ENCODE measurements around the gene SHF.
A peak's percentile ranks its signal among the peaks of the same experiment; 100 is the strongest.
"Not testable (repeated sequence)": the region's sequence is repeated elsewhere in the genome, so short reads cannot be mapped to it uniquely, and the experiment has no call there.

Gene SHF

GRCh38 chr15:45143946-45144345 is 43.8 kb downstream of the SHF start:
- no peak for DNase-seq (ENCODE audit: low spot score)

GRCh38 chr15:45143056-45143455 is 44.7 kb downstream of the SHF start:
- DNase-seq (ENCODE audit: low spot score): no peak

DNA sequence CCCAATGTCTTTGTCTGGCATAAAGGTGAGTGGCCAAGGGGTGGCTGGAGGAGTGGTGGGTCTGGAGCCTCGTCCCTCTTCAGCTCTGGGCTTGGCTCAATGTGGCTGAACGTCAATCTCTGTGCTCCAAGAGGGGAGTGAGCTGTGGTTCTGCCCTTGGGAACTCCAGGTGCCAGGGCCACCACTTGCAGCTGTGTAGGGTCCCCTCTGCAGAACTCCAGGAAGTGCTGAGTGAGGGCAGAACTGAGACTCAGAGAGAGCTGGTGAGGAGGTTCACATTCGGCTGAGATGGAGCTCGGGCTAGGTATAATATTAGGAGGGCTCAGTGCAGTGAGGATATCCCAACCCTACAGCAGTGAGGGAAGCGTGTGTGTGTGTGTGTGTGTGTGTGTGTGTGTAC is 46.4 kb downstream of the SHF start:
- DNase-seq (ENCODE audit: low spot score): no peak

DNA sequence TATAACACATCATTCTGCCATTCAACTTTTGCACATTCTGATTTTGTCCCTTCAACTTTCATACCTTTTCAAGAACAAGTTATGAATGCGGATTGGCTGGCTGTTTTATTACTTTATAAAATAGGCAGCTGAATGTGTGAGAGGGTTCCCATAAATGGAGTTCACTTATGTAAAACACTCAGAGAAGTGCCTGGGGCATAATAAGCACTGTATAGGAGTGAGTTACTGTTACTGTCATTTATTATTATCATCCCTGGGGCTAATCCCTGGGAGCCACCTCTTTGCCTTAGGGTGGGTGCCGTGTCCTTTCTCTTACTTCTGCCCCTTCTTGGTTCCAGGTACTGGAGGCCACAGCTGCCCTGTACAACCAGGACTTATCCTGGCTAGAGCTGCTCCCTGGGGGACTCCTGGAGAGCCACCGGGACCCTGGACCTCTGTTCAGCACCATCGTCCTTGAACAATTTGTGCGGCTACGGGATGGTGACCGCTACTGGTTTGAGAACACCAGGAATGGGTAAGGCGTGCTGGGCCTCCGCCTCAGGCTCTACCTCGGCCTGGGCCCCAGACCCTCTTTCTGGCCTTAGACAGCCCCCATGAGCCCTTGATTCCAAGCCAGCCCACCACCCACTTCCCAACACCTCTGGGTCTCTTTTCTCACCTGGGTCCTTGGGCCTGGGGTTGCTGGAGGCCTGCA is 47.1 kb downstream of the SHF start:
- DNase-seq (ENCODE audit: low spot score): no peak

DNA sequence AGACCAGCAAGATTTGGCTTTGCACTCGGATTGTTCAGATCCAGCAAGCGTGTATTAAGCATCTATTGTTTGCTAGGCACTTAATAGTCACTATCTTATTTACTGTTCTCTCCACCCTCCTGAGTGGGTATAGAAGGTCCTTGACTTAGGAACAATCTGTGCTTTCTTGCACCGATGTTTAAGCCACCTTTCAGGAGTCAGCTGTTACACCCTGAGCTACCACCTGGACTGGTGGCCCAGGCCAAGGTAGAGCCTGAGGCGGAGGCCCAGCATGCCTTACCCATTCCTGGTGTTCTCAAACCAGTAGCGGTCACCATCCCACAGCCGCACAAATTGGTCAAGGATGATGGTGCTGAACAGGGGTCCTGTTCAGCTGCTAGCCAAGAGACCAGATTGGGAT is 48.0 kb downstream of the SHF start:
- DNase-seq (ENCODE audit: low spot score): no peak

- no peak for DNase-seq (ENCODE audit: low spot score)
Observed at GRCh38 chr15:45138814-45139765, 48.7 kb downstream of the SHF start.

DNA sequence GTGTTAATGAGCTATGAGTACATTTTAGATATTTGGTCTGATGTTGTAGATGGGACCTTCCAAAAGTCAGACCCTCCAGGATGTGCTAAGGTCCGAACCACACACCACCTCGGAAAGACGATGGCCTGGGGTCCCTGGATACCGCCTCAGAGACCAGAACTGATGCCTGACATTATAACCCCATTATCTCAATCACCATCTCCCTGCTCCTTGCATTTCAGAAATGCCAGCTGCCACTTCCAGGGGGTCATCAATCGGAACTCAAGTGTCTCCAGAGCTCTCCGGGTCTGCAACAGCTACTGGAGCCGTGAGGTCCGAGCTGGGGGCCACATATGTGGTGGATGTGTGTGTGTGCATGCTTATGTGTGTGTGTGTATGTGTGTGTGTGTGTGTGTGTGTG is 50.1 kb downstream of the SHF start:
- DNase-seq (ENCODE audit: low spot score): no peak

DNA sequence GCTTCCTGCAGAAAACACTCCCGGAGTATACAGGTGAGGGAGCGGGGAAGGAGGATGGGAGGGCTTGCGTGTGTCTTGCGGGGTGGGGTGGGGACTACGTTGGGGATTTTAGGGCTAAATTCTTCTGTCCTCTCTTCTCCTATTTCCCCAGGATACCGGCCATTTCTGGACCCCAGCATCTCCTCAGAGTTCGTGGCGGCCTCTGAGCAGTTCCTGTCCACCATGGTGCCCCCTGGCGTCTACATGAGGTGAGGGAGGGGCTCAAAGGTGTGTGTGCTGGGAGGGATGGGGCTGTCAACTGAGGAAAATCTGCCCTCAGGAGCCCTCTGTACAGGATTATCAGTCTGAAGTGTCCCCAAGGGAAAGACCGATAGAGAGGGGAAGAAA is 51.4 kb downstream of the SHF start:
- no peak for DNase-seq (ENCODE audit: low spot score)

- DNase-seq (ENCODE audit: low spot score): not testable (repeated sequence)
Observed at GRCh38 chr15:45135705-45136377, 51.9 kb downstream of the SHF start.

DNA sequence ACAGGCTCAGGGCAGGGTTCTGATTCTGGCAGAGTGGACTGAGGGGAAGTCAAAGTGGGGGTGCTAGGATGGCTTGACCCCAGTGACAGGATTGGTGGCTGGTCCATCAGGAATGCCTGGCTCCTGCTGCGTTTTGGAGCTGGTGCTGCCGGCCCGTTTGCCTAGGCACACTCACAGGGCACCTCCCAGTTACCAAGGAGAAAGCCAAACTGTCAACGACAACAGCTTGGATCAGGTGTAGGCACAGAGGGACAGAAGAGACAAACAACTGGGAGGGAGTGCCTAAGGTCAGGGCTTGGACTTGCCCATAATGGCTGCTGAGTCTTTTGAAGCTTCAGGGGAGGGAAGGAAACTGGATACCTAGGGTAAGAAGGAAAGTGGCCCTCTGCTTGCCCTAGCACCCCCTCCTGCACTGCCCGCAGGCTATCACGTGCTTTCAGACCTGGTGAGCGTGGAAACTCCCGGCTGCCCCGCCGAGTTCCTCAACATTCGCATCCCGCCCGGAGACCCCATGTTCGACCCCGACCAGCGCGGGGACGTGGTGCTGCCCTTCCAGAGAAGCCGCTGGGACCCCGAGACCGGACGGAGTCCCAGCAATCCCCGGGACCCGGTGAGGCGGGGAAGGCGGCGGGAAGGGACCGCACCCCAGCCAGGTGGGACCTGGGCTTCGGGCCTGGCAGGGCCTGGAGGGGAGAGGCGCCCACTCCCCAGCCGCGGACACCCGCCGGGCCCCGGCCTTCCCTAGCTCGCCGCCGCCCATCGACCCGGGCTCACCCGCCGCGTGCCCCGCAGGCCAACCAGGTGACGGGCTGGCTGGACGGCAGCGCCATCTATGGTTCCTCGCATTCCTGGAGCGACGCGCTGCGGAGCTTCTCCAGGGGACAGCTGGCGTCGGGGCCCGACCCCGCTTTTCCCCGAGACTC is 52.8 kb downstream of the SHF start:
- DNase-seq (ENCODE audit: low spot score): no peak

- DNase-seq (ENCODE audit: low spot score): no peak
Observed at GRCh38 chr15:45134046-45134445, 53.7 kb downstream of the SHF start.

DNA sequence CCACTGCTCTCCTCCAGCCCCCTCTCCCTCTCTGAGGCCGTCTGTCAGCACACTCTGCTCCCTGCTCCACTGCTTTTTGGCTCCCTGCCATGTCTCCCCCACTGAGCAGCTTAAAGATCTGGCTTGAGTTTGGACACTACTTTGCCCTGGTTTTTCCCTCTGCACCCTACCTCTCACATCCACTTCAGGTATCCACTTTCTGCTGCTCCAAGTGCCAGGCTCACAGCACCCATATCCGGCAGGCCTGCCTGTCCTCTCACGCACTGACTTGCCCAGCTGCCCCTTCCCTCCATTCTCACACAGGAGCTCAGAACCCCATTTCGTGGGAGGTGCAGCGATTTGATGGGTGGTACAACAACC is 54.2 kb downstream of the SHF start:
- DNase-seq (ENCODE audit: low spot score): no peak

GRCh38 chr15:45132844-45133560 is 54.8 kb downstream of the SHF start:
- no peak for DNase-seq (ENCODE audit: low spot score)

GRCh38 chr15:45131510-45131909 is 56.3 kb downstream of the SHF start:
- DNase-seq (ENCODE audit: low spot score): no peak

DNA sequence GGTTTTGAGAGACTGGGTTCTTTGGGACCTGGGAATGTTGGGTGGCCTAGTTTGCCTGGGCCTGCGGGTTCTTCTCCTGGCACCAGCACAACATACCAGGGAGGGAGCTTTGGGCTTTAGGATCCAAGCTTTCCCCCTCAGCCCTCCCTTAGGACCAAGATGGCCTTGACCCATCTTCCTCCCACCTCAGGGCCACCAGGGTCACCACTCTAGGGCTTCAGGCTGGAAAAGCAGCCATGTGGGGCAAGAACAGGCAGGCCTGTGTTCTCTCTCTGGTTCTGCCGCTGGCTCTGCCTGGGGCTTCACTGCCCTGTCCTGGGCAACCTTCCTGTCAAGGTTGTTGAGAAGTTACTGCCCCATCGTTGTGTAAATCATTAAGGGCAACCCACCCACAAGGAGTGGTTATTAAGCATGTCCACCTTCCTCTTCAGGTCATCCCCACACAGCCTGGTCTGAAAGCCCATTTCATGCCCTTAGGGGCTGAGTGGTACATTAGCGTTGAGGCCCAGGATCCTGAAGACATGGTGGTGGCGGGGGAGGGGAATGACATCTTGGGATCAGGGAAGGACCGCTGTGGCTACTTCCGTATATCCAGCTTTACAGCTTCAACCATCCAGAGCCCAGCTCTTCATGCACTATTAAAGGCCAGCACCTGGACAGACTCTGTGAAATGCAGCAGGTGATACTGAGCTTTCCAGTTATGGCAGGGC is 57.3 kb downstream of the SHF start:
- no peak for DNase-seq (ENCODE audit: low spot score)

GRCh38 chr15:45129651-45130129 is 58.1 kb downstream of the SHF start, which contains the start of the genes DUOX1 and DUOXA1:
Gene DUOX1, plus strand, starts transcription at chr15:45129994. Its CDS starts 1,973 bp downstream, at chr15:45131967.
Gene DUOXA1, minus strand, starts transcription at chr15:45129879. Its CDS starts 6,865 bp downstream, at chr15:45123014.
- peak; percentile 47 for DNase-seq (ENCODE audit: low spot score)

GRCh38 chr15:45128971-45129639 is 58.7 kb downstream of the SHF start:
- no peak for DNase-seq (ENCODE audit: low spot score)

DNA sequence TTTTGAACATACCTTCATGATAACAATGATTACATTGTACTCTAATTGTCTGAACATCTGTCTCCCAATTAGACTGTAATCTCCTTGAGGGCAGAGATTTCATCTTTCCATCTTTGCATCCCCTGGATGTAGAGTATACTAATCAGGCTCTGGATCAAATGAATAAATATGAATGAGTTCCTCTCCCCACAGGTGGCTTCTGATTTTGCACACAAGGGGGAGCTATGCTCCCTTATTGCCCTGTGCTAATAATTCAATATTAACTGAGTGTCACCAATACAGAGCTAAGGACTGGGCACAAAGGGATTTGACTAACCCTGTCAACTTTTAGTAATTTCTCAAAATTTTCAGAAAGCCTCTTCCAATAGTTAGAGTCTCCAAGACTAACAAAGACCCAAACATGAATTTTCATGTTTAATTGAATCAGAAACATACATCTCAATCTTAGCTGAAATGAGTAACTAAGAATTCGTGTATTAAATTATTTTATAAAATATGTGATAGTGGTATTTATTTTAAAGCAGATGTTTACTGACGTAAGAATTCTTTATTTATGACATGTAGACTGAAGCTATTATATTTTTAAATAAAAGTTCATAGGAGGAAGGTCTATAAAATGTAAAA is 61.1 kb downstream of the SHF start:
- no peak for DNase-seq (ENCODE audit: low spot score)

- DNase-seq (ENCODE audit: low spot score): no peak
Observed at GRCh38 chr15:45123397-45123796, 64.4 kb downstream of the SHF start.
